Measurements from ENCODE around the gene GJA9.

The GJA9 gene

GRCh38 chr1:38899560-38899959 is 18.2 kb upstream of the GJA9 start:
- no peak for TF ChIP-seq CTCF (IDR thresholded peaks at IDR 0.05; ENCODE audit: control insufficient read depth, insufficient read depth, low read depth, low read length, missing control alignments)
- H3K4me3 ChIP-seq (ENCODE audit: control insufficient read depth, low read depth, low read length) = no peak overlapping the region
- no peak for DNase-seq (ENCODE audit: low read depth)

GRCh38 chr1:38898653-38899230 is 17.4 kb upstream of the GJA9 start:
- DNase-seq (ENCODE audit: low read depth) = no peak
- no peak for TF ChIP-seq CTCF (IDR thresholded peaks at IDR 0.05; ENCODE audit: control insufficient read depth, insufficient read depth, low read depth, low read length, missing control alignments)
- no peak overlapping the region for H3K4me3 ChIP-seq (ENCODE audit: control insufficient read depth, low read depth, low read length)

- H3K4me3 ChIP-seq (ENCODE audit: control insufficient read depth, low read depth, low read length) = no peak overlapping the region
- DNase-seq (ENCODE audit: low read depth) = no peak
- TF ChIP-seq CTCF (IDR thresholded peaks at IDR 0.05; ENCODE audit: control insufficient read depth, insufficient read depth, low read depth, low read length, missing control alignments) = no peak
Observed at GRCh38 chr1:38896169-38896568, 14.8 kb upstream of the GJA9 start.

GRCh38 chr1:38892976-38893375 is 11.6 kb upstream of the GJA9 start:
- no peak for TF ChIP-seq CTCF (IDR thresholded peaks at IDR 0.05; ENCODE audit: control insufficient read depth, insufficient read depth, low read depth, low read length, missing control alignments)
- DNase-seq (ENCODE audit: low read depth) = no peak

GRCh38 chr1:38891753-38892152 is 10.4 kb upstream of the GJA9 start:
- no peak overlapping the region for H3K4me3 ChIP-seq (ENCODE audit: control insufficient read depth, low read depth, low read length)
- DNase-seq (ENCODE audit: low read depth) = no peak
- TF ChIP-seq CTCF (IDR thresholded peaks at IDR 0.05; ENCODE audit: control insufficient read depth, insufficient read depth, low read depth, low read length, missing control alignments) = no peak

More at GRCh38 chr1:38892976-38893375, 11.6 kb upstream of the GJA9 start:
- H3K4me3 ChIP-seq (ENCODE audit: control insufficient read depth, low read depth, low read length) = no peak overlapping the region

- no peak overlapping the region for H3K4me3 ChIP-seq (ENCODE audit: control insufficient read depth, low read depth, low read length)
- no peak for TF ChIP-seq CTCF (IDR thresholded peaks at IDR 0.05; ENCODE audit: control insufficient read depth, insufficient read depth, low read depth, low read length, missing control alignments)
- DNase-seq (ENCODE audit: low read depth) = no peak
Observed at GRCh38 chr1:38889589-38889988, 8.2 kb upstream of the GJA9 start.
